Measurements from ENCODE around the gene ATP8A2. TPM values are rescaled to one million over a fixed set of nuclear protein-coding genes. Genes with fewer than 3 reads are reported as not detected.
A peak's percentile ranks its signal among the peaks of the same experiment; 100 is the strongest.

The ATP8A2 gene
- total and polyA plus RNA-seq, 12 donors, result under 0.01 to 0.18 (median 0.10) TPM; not detected in 3

DNA sequence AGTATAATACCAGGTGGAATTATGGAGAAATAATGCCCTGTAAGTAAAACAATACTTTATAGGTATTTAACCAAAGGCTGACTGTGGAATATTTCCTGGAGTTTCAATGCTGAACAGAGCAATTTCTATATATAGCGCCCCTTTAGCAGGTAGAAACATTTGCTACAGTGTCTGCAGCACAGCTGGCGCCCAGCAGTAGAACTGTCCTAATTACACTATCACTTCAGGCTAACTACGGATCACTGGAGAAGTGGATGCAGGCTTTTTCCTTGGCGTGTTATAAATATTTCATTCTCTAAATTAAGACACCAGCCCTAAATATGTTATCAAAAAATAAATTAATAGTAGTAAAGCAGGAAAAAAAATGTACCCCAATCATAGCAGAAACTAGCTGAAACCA, 677.0 kb downstream of the ATP8A2 start:
- no peak for ATAC-seq
- intact Hi-C loops (cut with DNase I), result loop anchor here in 1 of 10 donors (1.0 kb wide), 1 partner anchor 381 kb away; no protein-coding TSS in a partner anchor

DNA sequence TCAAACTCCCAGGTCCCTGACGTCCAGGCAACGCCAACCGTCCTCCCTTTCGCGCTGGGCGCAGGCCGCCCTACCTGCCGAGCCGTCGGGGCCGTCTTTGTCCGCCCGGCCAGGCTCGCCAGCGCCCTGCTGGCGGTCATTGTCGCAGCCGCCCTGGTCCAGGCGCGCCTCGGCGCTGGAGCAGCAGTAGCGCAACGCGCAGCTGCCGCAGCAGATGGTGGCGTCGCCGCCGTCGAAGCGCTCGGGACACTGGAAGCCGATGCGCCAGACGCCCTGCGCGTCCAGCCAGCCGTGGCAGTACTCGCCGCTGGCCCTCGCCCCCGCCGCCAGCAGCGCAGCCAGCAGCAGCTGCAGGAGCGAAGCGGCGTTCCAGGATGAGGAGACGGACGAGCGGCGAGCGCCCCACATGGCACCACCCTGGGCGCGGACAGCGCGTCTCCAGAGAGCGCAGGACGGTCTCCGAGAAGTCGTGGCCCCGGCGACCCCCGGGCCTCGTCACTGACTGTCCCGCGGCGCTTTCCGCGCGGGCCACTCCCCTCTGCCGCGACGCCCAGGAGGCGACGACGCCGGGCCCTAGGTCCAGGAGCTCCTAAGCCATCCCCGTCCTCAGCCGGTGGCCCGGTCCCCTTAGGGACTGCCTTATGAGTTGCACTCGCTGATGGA, 678.9 kb downstream of the ATP8A2 start:
- Histone ChIP-seq H3K27ac (peak overlapping the region in 4 of 10 donors; percentile 18 to 41 (median 33)), H3K27me3 (peaks cover 0 to 100% (median 95%) of the 10 kb centered on the region in 7 donors), H3K36me3 (no peaks in the 10 kb centered on the region), H3K9me3 (no peaks in the 10 kb centered on the region), H3K4me1 (peaks cover 0 to 31% (median 13%) of the 10 kb centered on the region in 9 donors), H3K4me3 (peak overlapping the region in 9 of 10 donors; percentile 27 to 57 (median 49))
- WGBS, 2 donors, result 0 to 3% methylated on average over 80 to 82 of the region's 82 CpGs
- peak in 1 of 2 donors; percentile 25 for DNase-seq
- ATAC-seq, result peak in 7 of 8 donors; percentile 23 to 52 (median 36)
- TF ChIP-seq, protein P1, sequence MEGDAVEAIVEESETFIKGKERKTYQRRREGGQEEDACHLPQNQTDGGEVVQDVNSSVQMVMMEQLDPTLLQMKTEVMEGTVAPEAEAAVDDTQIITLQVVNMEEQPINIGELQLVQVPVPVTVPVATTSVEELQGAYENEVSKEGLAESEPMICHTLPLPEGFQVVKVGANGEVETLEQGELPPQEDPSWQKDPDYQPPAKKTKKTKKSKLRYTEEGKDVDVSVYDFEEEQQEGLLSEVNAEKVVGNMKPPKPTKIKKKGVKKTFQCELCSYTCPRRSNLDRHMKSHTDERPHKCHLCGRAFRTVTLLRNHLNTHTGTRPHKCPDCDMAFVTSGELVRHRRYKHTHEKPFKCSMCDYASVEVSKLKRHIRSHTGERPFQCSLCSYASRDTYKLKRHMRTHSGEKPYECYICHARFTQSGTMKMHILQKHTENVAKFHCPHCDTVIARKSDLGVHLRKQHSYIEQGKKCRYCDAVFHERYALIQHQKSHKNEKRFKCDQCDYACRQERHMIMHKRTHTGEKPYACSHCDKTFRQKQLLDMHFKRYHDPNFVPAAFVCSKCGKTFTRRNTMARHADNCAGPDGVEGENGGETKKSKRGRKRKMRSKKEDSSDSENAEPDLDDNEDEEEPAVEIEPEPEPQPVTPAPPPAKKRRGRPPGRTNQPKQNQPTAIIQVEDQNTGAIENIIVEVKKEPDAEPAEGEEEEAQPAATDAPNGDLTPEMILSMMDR (IDR thresholded peaks at IDR 0.05), result peak in 2 of 9 donors; percentile 11 to 12
- intact Hi-C loops (cut with DNase I), result no loop called here

More for the DNA sequence above, 677.0 kb downstream of the ATP8A2 start:
- Histone ChIP-seq H3K4me3 (no peak overlapping the region), H3K9me3 (no peaks in the 10 kb centered on the region), H3K27ac (no peak overlapping the region), H3K27me3 (peaks cover 0 to 99% (median 86%) of the 10 kb centered on the region in 7 donors), H3K36me3 (no peaks in the 10 kb centered on the region), H3K4me1 (peaks cover 0 to 31% (median 13%) of the 10 kb centered on the region in 9 donors)
- TF ChIP-seq, protein P1 (IDR thresholded peaks at IDR 0.05), result no peak
- no peak for DNase-seq
- 46 to 59% methylated on average over 4 of the region's 4 CpGs for WGBS, 2 donors

DNA sequence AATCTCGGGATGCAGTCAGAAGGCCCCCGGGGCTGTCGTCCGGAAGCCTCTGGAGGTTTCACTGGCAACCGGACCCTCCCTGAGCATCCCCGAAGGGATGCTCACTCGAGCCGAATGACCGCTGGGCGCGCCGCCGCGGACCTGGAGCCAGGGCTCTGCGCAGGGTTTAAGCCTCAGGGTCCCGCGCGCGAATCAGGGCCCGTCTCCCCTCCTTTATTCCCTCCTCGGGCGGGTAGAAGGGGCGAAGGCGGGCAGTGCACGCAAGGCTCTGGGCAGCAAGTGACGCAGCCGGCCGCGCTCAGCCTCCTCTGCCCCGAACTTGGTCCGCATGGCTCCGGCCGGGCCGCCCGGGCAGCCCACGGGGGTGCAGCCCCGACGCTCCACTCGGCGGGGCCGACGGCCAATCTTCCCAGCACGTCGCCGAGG, 679.5 kb downstream of the ATP8A2 start:
- ATAC-seq, result peak; percentile 15 to 64 (median 36)
- DNase-seq, result no peak
- intact Hi-C loops (cut with DNase I), result no loop called here
- Histone ChIP-seq H3K27me3 (peaks cover 0 to 100% (median 95%) of the 10 kb centered on the region in 7 donors), H3K4me1 (peaks cover 0 to 31% (median 13%) of the 10 kb centered on the region in 9 donors), H3K4me3 (peak overlapping the region; percentile 23 to 57 (median 49)), H3K36me3 (no peaks in the 10 kb centered on the region), H3K9me3 (no peaks in the 10 kb centered on the region), H3K27ac (peak overlapping the region in 6 of 10 donors; percentile 18 to 46 (median 34))
- TF ChIP-seq, protein P1 (IDR thresholded peaks at IDR 0.05), result no peak
- 0 to 1% methylated on average over 45 of the region's 45 CpGs for WGBS, 2 donors

DNA sequence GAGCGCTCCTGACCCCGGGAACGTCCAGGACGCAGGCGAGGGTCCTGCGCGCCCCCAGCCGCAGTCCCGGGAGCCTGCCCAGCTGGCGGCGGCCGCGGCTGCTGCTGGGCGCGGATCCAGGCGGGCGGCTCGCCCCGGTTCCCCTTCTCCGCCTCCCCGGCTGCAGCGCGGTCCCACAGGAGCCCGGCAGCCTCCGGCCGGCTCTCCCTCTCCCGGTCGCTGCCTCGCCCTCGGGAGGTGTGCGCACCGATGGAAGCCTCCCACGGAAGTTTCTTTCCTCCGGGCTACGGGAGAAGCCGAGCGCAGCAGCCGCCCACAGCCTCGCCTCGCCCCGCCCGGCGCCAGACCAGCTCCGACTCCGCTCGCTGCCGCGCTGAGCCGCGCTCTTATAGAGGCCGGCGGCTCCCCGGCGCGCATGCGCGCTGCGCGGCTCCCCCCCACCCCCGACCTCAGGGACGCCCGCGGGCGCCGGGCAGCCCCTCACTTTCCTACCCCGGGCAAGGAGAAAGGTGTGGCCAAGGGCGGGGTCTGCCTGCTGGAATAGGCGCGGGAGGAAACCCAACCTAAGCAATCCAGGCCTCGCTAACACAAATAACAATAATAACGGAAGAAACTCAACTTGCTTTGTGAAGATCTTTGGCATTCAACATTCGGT, 680.0 kb downstream of the ATP8A2 start, which contains the start of gene SHISA2:
SHISA2 (minus strand) TSS at position 360 of the 655 bp plus-strand sequence. CDS start 1,041 bp downstream, outside the sequence.
- Histone ChIP-seq H3K27ac (peak within 1 kb of the TSS in 6 of 10 donors; percentile 18 to 46 (median 34)), H3K27me3 (peaks cover 0 to 100% (median 91%) of the 10 kb centered on the region in 7 donors), H3K9me3 (no peaks in the 10 kb centered on the region), H3K4me3 (peak within 1 kb of the TSS; percentile 23 to 57 (median 49)), H3K36me3 (no peaks in the 10 kb centered on the region), H3K4me1 (peaks cover 0 to 31% (median 13%) of the 10 kb centered on the region in 9 donors)
- peak in 1 of 2 donors; percentile 36 for DNase-seq
- TF ChIP-seq, protein P1 (IDR thresholded peaks at IDR 0.05), result no peak
- 1% methylated on average over 69 to 71 of the region's 72 CpGs for WGBS, 2 donors
- peak; percentile 86 to 95 (median 87) for ATAC-seq
- intact Hi-C loops (cut with DNase I), result no loop called here
